Measurements from ENCODE around the gene TM4SF4.

DNA sequence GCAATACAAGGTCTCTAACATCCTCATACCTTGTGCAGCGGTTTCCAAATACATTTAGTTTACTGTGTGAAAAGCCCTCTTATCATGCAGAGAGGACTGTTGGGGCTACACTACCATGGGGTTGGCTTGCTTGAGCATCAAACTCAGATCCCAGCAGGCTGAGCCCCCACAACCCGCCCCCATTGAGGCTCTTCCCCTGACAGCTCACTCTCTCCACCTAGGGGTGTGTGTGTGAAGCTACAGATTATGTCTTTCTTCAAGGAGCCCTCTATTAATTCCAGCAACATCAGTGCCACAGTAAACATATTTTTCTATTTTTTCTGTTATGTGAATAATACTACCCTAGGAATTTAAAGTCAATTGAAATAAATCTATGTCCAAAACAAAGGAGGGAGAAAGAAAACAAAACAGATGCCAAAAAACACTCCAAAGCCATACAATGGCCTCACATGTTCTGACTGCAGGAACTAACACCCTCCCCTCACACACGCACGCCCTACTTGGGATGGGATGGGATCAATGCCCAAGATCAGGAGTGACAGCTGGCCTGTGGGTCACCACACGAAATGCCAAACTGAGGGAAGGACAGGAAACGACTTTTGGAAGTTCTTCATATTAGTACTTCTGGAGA lies 14.7 kb downstream of the TM4SF4 start:
- TF ChIP-seq, protein P1, sequence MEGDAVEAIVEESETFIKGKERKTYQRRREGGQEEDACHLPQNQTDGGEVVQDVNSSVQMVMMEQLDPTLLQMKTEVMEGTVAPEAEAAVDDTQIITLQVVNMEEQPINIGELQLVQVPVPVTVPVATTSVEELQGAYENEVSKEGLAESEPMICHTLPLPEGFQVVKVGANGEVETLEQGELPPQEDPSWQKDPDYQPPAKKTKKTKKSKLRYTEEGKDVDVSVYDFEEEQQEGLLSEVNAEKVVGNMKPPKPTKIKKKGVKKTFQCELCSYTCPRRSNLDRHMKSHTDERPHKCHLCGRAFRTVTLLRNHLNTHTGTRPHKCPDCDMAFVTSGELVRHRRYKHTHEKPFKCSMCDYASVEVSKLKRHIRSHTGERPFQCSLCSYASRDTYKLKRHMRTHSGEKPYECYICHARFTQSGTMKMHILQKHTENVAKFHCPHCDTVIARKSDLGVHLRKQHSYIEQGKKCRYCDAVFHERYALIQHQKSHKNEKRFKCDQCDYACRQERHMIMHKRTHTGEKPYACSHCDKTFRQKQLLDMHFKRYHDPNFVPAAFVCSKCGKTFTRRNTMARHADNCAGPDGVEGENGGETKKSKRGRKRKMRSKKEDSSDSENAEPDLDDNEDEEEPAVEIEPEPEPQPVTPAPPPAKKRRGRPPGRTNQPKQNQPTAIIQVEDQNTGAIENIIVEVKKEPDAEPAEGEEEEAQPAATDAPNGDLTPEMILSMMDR (IDR thresholded peaks at IDR 0.05; ENCODE audit: insufficient read depth, low read length, poor library complexity, severe bottlenecking) = peak; percentile 47
- no peak for TF ChIP-seq EZH2phosphoT487 (conservative IDR thresholded peaks at IDR 0.05; ENCODE audit: low read length)

Measured in SU-DHL-6 (cell line).